CD4-positive, alpha-beta T cell treated with Interferon alpha-2 for 1 hour (primary cell): ENCODE results near the gene PSMB1.
A peak's percentile ranks its signal among the peaks of the same experiment; 100 is the strongest.
"Not testable (repeated sequence)": the region's sequence is repeated elsewhere in the genome, so short reads cannot be mapped to it uniquely, and the experiment has no call there.

Experiments used
- DNase-seq, 2 donors: peaks; one replicate each; pipeline ENCODE4 v3.0.0-alpha.2; 2020 to 2022

PSMB1 gene

DNA sequence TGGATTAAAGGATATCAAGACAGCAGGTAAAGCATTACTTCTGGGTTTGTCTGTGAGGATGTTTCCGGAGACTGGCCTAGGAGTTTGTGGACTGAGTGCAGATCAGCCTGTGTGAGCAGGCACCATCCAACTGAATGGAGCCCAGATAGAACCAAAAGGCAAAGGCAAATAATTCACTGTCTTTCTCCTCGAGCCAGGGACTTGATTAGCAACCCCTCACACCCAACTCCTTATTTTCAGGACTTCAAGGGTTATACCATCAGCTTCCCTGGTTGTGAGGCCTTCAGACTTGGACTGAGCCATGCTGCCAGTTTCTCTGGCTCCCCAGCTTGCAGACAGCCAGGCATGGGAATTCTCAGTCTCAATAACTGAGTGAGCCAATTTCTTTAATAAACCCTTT is 19.3 kb downstream of the PSMB1 start:
- DNase-seq: no peak

DNA sequence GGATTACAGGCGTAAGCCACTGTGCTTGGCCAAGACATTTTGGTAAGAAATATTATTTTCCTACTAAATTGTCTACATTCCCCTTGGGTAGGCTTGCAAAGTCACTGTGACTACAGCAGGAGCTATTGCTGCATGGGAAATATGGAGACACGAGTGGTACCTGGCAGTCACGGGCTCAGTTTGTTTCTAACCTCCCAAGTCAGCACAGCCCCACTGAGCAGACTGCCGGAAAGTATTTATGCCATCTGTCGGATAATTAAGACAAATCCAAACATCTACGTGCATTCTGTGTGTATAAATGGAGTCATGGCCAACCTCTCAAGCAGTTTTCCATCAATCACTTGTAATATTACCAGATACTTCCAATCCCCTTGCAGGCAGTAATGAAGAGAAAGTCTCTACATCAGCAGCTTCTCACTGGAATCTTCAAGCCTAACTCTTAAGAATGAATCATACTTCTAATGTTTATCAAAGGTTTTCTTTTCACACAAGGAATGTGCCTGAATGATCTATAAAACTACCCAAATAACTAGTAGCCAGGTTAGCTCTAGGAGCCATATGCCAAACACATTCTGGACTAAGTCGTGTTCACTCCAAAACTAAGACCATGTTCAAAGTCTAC is 20.1 kb downstream of the PSMB1 start:
- DNase-seq: no peak

DNA sequence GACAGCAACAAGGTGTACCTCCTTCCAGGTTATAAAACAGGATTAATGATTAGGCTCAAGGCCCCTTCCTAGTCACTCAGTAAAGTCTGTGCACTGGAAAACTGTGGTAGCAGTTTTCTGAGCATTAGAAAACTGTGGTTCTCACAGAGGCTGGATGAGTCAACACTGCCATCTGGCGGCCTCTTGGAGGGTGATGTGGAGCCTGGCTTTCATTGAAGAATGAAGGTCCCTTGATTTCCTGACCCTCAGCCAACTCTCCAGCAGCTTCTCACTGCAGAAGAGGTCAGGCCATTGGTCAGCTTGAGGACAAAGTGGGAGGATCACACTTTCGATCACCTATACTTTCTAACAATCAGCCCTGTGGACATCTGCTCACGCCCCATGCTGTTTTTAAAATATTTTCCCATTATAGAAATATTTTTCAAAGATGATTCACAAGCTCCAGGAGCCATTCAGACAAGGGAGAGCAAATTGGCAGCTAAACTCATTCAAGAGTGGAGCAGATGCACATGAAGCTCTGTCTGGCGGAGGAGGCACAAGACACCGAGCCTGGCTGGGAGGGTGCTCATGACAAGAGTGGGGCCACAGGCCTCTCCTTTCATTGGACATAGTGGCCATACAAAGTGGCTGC is 23.2 kb downstream of the PSMB1 start:
- peak; percentile 48 to 65 for DNase-seq

DNA sequence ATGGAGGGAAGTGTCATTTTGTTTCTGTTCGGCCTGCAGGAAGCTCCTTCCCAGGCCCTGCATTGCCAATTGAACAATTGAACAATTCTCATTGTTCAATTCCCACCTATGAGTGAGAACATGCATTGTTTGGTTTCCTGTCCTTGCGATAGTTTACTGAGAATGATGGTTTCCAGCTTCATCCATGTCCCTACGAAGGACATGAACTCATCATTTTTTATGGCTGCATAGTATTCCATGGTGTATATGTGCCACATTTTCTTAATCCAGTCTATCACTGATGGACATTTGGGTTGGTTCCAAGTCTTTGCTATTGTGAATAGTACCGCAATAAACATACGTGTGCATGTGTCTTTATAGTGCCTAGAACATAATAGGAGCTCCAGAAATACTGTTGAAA is 25.1 kb downstream of the PSMB1 start:
- DNase-seq: not testable (repeated sequence)

DNA sequence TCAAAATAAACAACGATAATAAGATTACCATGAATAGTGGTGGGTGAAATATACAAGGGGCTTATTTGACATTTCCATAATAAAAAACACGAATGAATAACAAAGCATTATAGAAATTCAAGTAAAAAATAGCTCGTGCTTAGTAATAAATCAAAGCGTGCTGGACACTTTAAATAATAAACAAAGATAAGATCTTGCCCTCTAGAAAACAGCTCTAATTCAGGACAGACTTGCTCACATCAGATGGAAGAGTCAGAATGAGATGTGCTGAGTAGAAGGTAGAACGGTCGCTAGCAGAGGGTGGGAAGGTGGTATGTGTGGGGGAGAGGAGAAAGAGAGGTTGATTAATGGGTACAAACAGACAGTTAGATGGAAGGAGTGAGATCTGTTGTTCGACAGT is 27.3 kb downstream of the PSMB1 start:
- no peak for DNase-seq

DNA sequence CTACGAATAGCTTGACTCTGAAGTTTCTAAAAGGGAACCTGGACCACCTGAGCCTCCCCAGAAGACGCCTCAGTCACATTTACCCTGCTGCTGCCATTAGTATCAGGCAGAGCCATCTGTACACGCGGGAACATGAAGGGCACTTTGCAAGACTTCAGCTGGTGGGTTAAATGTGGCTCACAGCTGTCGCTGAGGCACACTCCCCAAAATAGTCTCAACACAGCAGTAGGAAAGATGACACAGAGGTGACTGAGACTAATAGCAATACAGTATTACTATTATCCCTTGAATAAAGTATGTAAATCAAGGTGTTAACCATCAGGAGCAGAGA is 29.0 kb downstream of the PSMB1 start:
- no peak for DNase-seq

DNA sequence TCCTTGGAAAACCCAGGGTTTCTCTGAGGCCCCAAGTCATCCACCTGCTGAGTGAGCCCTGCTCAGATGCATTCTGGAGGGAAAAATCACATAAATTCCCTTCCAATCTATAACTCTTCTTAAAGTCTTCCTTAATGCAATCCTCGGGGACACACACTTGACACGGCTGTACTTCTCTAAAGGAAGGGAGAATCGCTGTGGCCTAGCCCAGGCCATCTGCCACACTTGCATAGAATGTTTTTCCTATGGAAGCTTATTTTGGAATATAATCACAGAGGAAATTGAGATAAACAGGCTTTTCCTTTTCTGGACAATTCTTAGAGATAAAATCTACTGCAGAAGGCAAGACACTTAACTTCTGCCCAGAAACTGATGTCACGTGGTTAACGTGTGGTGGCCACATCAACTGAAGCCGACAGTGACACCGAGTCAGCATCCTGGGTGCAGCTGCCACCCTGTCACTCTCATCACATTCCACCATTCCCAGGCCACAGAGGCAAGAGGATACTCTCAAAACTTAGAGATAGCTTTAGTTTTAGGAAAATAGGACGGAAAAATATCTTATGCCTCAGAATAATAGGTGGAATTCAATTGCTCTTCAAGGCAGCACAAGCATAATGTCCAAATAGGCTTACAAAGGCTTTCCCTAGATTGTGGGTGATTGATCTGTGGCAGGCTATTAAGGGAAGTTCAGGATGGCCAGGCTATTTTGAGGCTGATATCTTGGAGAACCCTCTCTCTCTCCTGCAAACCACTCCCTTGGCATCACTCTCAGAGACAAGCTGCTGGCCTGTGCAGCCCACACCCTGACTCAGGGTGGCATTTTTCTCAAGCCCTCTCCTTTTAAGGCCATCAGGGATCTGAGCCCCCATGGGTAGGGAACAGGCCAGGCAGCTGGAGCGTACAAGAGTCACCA is 29.6 kb downstream of the PSMB1 start:
- DNase-seq: peak in 1 of 2 donors; percentile 5

DNA sequence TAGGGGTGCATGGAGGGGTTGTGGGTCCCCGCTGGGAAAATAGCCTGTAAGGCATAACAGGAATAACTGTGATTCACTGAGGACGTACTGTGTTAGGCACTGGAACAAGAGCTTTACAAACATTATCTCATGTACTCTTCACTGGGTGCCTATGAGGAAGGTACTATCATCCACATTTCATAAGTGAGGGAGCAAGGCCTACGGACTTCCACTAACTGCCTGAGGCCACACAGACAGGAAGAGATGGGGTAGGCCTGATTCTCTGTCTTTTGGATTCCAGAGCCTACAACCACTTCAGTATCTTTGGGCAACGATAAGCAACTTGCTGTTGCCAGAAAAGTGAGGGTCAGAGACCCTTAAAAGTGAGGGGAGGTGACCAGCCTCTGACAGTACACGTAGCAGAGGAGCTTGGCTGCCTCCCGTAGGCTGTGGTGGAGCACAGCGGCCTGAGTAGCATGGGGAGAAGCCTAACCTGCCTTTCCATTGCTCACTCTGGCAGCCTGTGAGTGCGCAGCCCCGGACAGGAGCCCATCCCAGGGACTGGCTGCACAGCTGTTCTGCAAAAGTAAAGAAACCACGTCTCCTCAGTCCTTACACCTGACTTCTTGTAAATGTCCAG is 30.4 kb downstream of the PSMB1 start:
- DNase-seq: no peak

DNA sequence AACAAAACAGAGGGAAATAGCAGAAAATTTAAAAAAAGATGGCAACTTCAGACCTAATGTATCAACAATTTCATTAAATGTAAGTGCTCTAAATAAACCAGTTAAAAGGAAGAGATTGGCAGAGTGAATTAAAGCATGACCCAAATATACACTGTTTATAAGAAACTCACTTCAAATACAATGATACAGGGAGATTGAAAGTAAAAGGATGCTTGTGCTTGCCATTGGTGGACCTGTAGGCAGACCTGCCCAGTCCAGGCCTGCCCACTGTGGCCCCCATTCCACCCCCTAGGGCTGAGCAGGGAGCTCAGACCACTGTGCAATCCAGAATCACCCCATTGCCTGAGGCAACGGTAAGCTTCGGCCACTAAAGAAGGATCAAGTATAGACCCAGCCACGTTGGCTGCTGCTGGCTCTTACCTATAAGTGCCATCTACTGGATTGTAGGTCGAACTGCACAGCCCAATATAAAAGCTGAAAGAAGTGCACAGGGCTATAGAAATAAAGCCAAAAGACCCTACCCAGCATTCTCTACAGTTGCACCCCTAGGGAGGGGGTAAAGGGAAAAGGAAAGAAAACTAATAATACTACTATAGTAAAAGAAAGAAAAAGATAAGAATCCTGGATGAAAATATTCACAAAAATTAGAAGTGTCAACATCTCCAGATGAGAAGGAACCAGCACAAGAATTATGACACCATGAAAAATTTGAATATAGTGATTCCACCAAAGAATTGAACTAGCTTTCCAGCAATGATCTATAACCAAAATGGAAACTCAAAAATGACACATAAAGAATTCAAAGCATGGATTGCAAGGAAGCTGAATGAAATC is 36.1 kb downstream of the PSMB1 start:
- peak; percentile 44 to 62 for DNase-seq

DNA sequence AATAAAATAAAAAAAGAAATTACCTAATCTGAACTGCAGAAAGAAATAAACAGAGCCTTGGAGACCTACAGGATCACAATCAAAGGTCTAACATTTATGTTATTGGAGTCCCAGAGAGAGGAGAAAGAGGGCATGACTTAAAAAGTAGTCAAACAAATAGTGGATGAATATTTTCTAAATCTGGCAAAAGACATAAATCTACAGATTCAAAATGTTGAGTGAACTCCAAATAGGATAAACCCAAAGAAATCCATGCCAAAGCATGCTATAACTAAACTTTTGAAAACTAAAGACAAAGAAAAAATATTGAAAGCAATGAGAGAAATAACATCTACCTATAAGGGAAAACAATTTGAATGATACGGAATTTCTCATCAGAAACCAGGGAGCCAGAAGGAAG is 38.2 kb downstream of the PSMB1 start:
- no peak for DNase-seq

DNA sequence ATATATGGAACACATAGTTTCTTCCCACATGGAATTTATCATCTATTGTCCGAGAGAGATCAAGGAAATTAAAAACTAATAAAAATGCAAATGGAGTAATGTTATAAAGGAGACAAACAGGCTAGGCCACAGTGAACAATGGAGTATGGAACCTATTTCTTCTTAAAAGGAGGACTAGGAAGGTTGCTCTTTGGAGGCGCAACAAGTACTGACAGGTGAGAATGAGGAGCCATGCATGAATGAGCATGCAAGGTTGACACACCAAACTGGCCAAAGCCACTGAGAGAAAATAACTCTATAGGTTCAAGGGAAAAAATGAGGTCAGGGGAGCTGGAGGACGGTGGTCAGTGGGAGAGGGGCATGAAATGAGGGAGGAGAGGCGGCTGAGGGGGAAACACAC is 40.9 kb downstream of the PSMB1 start:
- DNase-seq: no peak

DNA sequence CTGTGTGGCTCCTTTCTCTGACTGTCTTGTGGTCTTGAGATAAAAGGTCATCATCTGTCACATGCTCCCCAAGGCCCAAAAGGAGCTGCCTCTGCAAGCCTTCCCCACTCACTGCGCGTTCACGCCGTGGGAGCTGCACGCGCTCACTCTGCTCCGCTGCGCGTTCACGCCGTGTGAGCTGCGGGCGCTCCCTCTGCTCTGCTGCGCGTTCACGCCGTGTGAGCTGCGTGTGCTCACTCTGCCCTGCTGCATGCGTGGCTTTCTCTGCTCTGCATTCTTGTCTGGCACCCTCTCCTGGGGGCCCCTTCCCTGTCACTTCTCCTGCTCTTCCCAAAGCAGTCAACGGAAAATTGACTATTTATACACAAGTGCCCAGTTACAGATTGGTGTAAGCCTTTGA is 42.5 kb downstream of the PSMB1 start:
- DNase-seq: no peak

DNA sequence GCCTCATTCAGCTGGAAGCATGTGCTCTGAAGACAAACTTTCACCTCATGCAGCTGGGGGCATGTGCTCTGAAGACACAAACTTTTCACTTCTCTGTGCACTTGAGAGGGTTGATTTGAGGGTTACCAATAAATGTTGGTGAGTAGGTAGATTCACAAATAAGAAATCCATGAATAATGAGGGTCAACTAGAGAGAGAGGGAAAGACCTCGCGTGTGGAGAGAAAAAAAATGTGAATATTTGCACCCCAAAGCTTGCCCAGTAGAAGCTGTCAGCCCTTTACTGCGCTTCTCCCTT is 43.4 kb downstream of the PSMB1 start:
- no peak for DNase-seq

DNA sequence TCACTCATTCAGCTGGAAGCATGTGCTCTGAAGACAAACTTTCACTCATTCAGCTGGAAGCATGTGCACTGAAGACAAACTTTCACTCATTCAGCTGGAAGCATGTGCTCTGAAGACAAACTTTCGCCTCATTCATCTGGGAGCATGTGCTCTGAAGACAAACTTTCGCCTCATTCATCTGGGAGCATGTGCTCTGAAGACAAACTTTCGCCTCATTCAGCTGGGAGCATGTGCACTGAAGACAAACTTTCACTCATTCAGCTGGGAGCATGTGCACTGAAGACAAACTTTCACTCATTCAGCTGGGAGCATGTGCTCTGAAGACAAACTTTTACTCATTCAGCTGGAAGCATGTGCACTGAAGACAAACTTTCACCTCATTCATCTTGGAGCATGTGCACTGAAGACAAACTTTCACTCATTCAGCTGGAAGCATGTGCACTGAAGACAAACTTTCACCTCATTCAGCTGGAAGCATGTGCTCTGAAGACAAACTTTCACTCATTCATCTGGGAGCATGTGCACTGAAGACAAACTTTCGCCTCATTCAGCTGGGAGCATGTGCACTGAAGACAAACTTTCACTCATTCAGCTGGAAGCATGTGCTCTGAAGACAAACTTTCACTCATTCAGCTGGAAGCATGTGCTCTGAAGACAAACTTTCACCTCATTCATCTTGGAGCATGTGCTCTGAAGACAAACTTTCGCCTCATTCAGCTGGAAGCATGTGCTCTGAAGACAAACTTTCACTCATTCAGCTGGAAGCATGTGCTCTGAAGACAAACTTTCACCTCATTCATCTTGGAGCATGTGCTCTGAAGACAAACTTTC is 44.0 kb downstream of the PSMB1 start:
- DNase-seq: not testable (repeated sequence)

DNA sequence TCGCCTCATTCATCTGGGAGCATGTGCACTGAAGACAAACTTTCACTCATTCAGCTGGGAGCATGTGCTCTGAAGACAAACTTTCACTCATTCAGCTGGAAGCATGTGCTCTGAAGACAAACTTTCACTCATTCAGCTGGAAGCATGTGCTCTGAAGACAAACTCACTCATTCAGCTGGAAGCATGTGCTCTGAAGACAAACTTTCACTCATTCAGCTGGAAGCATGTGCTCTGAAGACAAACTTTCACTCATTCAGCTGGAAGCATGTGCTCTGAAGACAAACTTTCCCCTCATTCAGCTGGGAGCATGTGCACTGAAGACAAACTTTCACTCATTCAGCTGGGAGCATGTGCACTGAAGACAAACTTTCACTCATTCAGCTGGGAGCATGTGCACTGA is 44.8 kb downstream of the PSMB1 start:
- not testable (repeated sequence) for DNase-seq

DNA sequence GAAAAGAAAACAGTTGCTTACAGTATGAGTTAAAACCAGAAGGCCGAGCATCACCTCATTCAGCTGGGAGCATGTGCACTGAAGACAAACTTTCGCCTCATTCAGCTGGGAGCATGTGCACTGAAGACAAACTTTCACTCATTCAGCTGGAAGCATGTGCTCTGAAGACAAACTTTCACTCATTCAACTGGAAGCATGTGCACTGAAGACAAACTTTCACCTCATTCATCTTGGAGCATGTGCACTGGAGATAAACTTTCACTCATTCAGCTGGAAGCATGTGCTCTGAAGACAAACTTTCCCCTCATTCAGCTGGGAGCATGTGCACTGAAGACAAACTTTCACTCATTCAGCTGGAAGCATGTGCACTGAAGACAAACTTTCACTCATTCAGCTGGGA is 45.4 kb downstream of the PSMB1 start:
- DNase-seq: not testable (repeated sequence)

DNA sequence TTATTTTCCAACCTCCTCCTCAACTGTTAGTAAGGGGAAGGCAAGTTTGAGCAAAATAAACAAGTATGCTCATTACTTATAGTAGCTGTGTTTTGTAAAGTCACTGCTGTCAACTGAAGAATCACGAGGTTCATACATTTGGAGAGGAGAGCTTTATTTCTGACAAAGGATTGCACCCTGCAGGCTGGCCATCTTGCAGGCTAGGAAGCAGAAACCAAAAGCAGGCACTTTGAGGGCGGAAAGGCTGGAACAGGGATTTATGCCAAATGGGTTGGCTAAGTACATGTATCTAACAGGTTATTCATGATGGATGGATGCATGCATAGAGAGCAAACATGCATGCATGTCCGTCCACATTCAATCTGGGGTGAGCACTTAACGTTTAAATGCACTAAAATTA is 46.7 kb downstream of the PSMB1 start:
- DNase-seq: no peak

DNA sequence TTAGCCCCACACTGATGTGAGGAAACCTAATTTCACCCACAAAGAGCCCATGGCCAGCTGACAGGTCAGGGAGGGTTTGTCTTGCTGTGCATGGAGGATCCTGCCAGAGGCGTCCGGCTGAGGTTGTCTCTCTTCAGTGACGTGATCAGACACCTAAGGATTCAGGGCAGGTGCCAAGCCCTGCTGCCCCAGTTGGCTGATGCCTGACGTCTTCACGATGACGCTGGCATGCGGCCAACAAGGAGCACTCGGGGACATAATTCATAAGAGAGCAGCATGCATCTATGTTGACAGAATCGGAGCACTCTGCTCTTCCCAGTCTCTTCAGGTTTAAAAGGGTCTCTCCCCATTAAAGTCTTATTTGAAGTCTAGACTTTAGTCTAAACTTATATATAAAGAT is 47.8 kb downstream of the PSMB1 start:
- DNase-seq: no peak

DNA sequence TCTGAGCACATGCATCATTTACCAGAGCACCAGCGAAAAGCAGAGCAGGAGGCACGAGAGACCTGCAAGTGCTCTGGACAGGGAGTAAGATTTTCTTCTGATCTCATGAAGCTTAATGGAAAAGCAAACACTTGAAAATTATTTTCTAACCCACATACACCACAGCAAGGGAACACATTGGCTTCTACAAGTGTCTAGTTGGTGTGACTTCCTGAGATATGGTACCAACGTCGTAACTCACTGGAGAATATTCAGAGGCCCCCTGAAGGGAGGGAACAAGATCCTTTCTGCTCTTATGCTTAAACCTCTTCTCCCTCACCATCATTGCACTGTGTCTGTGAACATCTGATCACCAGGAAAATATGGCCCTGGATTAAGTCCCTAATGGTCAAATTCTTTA is 48.6 kb downstream of the PSMB1 start:
- DNase-seq: no peak

DNA sequence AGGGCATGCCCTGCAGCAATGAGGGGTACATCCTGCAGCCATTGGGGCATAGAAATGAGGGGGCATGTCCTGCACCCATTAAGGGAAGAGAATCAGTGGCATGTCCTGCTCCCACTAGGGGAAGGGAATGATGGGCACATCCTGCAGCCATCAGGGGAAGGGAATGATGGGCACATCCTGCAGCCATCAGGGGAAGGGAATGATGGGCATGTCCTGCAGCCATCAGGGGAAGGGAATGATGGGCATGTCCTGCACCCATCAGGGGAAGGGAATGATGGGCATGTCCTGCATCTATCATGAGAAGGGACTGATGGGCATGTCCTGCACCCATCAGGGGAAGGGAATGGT is 49.7 kb downstream of the PSMB1 start:
- DNase-seq: no peak

DNA sequence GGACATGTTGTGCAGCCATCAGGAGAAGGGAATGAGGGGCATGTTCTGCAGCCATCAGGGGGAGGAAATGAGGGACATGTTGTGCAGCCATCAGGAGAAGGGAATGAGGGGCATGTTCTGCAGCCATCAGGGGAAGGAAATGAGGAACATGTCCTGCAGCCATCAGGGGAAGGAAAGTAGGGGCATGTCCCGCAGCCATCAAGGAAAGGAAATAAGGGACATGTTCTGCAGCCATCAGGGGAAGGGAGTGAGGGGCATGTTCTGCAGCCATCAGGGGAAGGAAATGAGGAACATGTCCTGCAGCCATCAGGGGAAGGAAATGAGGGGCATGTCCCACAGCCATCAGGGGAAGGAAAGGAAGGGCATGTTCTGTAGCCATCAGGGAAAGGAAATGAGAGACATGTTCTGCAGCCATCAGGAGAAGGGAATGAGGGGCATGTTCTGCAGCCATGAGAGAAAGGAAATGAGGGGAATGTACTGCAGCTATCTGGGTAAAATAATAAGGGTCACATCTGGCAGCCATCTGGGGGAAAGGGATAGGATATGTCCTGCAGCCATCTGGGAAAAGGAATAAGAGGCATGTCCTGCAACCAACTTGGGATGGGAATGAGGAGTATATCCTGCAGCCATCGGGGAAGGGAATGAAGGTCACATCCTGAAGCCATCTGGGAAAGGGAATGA is 50.2 kb downstream of the PSMB1 start:
- not testable (repeated sequence) for DNase-seq

DNA sequence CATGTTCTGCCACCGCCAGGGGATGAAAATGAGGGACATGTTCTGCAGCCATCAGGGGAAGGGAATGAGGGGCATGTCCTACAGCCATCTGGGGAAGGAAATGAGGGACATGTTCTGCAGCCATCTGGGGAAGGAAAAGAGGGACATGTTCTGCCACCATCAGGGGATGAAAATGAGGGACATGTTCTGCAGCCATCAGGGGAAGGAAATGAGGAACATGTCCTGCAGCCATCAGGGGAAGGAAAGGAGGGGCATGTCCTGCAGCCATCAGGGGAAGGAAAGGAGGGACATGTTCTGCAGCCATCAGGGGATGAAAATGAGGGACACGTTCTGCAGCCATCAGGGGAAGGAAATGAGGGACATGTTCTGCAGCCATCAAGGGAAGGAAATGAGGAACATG is 50.8 kb downstream of the PSMB1 start:
- DNase-seq: not testable (repeated sequence)
